Right lobe of liver (tissue), 6 donors: Measurements from ENCODE around the gene TERB2. TPM values are rescaled to one million over a fixed set of nuclear protein-coding genes. Genes with fewer than 3 reads are reported as not detected.
"Not testable (repeated sequence)": the region's sequence is repeated elsewhere in the genome, so short reads cannot be mapped to it uniquely, and the experiment has no call there.

ENCODE experiments used
- ATAC-seq, 4 donors: fragments of 200-7000 bp; cut with Tn5 transposase; one replicate each; pipeline ENCODE4 v1.9.1; 2020; ENCODE audit warnings: mild to moderate bottlenecking in 4 of 4, moderate library complexity in 4 of 4
- DNase-seq, 3 donors: peaks; one replicate each; pipeline ENCODE4 v3.0.0-alpha.2; 2020
- H3K27ac ChIP-seq, 3 donors: fragments of 200-600 bp; one replicate each; pipeline ENCODE4 v1.8.0; 2022
- H3K27me3 ChIP-seq, 2 donors: fragments of 200-600 bp; one replicate each; pipeline ENCODE4 v1.8.0; 2022
- H3K36me3 ChIP-seq, 4 donors: fragments of 200-600 bp; sonication (generic) in 1 of 4; one replicate each; pipeline versions ENCODE4 v1.5.1 to v1.8.0; 2017 to 2022; ENCODE audit warnings: control low read depth in 1 of 4
- H3K4me1 ChIP-seq, 4 donors: fragments of 200-600 bp; sonication (generic) in 1 of 4; one replicate each; pipeline versions ENCODE4 v1.5.1 to v1.8.0; 2017 to 2022; ENCODE audit warnings: control low read depth in 1 of 4
- H3K4me3 ChIP-seq, 3 donors: fragments of 200-600 bp; one replicate each; pipeline ENCODE4 v1.8.0; 2022
- H3K9me3 ChIP-seq, 4 donors: fragments of 200-600 bp; sonication (generic) in 1 of 4; one replicate each; pipeline versions ENCODE4 v1.5.1 to v1.8.0; 2017 to 2022; ENCODE audit warnings: control low read depth in 1 of 4
- CTCF ChIP-seq, 4 donors: fragments of 200-600 bp in 3 of 4; fragments of 450-650 bp in 1 of 4; IDR thresholded peaks; one replicate each; pipeline versions ENCODE4 v1.5.1 to v1.8.0; 2016 to 2022; ENCODE audit warnings: antibody characterized with exemption in 4 of 4, mild to moderate bottlenecking in 2 of 4
- POLR2A ChIP-seq: fragments of 450-650 bp; IDR thresholded peaks from one replicate; pipeline ENCODE4 v1.6.1; 2017; ENCODE audit warnings: antibody characterized with exemption, mild to moderate bottlenecking
- WGBS: methylation state at CpG from one replicate; pipeline ENCODE4 v1.1.6; 2018; ENCODE audit warnings: low coverage, low lambda C conversion rate; ENCODE audit not compliant: insufficient coverage; ENCODE audit errors: missing lambda C conversion rate; 5-methylcytosine and 5-hydroxymethylcytosine counted together
- intact Hi-C, 2 donors: fragments of 100-400 bp; cut with DNase I; formaldehyde crosslinking; loops; one replicate each; pipeline versions ENCODE4 v1.11.2 to v1.14.1; 2022
- long read RNA-seq: library from polyadenylated mRNA; unstranded; transcript quantifications from one replicate; pipeline ENCODE4 v2.0.0, GENCODE V29; 2019
- total RNA-seq, 6 experiments: library from RNA; depleted of rRNA in 2 of 6; stranded (reverse); fragments of >200 nt in 2 of 6; fragmentation: NEBNext Ultra II Directional in 3 of 6; extraction: Animal tissue kit (Norgen Biotek cat#: 25700) in 3 of 6; gene quantifications; one replicate each; pipeline versions ENCODE4 v1.1.0 to v1.2.4, GENCODE V29; 2016 to 2023
- donor health status: DM: no; HTN: yes; CAD: no.
- donor health status: DM: no; HTN: no; CAD: no.
- donor health status: DM: no; HTN: no; CAD: no.
- donor health status: DM: no; HTN: yes; CAD: no.
- donor health status: DM: no; HTN: yes; CAD: no.

TERB2 gene
- under 1 TPM in 1 of 6 experiments, not detected in 5; 0.32 TPM for total RNA-seq
- long read RNA-seq, partial matches to known transcripts: 0 of 1 reads
- long read RNA-seq, other reads (novel, unspliced or antisense): 1 of 1 reads

- intact Hi-C loops: no loop called here
- H3K27me3 ChIP-seq: no peaks in the 10 kb centered on the region
Observed at GRCh38 chr15:44956388-44956787, at the start of gene TERB2. Gene TERB2, plus strand, starts transcription at chr15:44956687. Its CDS starts 32 bp downstream, at chr15:44956719.

GRCh38 chr15:44909423-44909822 is 47.1 kb upstream of the TERB2 start:
- H3K4me1 ChIP-seq: no peaks in the 10 kb centered on the region
- intact Hi-C loops: no loop called here
- no peak for ATAC-seq
- TF ChIP-seq CTCF (IDR thresholded peaks at IDR 0.05): no peak
- H3K9me3 ChIP-seq: no peaks in the 10 kb centered on the region
- no peak overlapping the region for H3K4me3 ChIP-seq
- no peak overlapping the region for H3K27ac ChIP-seq
- 44% methylated on average over 2 of the region's 2 CpGs for WGBS
- H3K36me3 ChIP-seq: no peaks in the 10 kb centered on the region
- no peak for DNase-seq
- no peaks in the 10 kb centered on the region for H3K27me3 ChIP-seq

More at GRCh38 chr15:44956388-44956787, at the start of gene TERB2:
- no peak within 1 kb of the TSS for H3K27ac ChIP-seq
- TF ChIP-seq POLR2A (no peak), CTCF (IDR thresholded peaks at IDR 0.05) (no peak)
- DNase-seq (no peak), ATAC-seq (no peak)
- WGBS: 76% methylated on average over 8 of the region's 13 CpGs
- H3K36me3 ChIP-seq: no peaks in the 10 kb centered on the region
- no peaks in the 10 kb centered on the region for H3K9me3 ChIP-seq
- peaks cover 0 to 6% (median 0%) of the 10 kb centered on the region in 4 donors for H3K4me1 ChIP-seq
- H3K4me3 ChIP-seq: no peak within 1 kb of the TSS

GRCh38 chr15:44910981-44911625 is 45.4 kb upstream of the TERB2 start:
- no peaks in the 10 kb centered on the region for H3K4me1 ChIP-seq
- intact Hi-C loops: no loop called here
- no peaks in the 10 kb centered on the region for H3K27me3 ChIP-seq
- no peak for TF ChIP-seq CTCF (IDR thresholded peaks at IDR 0.05)
- no peaks in the 10 kb centered on the region for H3K9me3 ChIP-seq
- no peak overlapping the region for H3K4me3 ChIP-seq
- no peak for ATAC-seq
- H3K36me3 ChIP-seq: no peaks in the 10 kb centered on the region
- no peak for DNase-seq
- H3K27ac ChIP-seq: no peak overlapping the region

GRCh38 chr15:44912186-44912585 is 44.3 kb upstream of the TERB2 start:
- DNase-seq: not testable (repeated sequence)

GRCh38 chr15:44912974-44913448 is 43.5 kb upstream of the TERB2 start:
- H3K27me3 ChIP-seq, H3K27ac ChIP-seq, intact Hi-C loops, H3K36me3 ChIP-seq, H3K4me3 ChIP-seq, H3K4me1 ChIP-seq, H3K9me3 ChIP-seq, DNase-seq: not testable (repeated sequence)
- WGBS: 7% methylated on average over 3 of the region's 3 CpGs
- peak; percentile 38 to 84 (median 74) for ATAC-seq

More at GRCh38 chr15:44912186-44912585, 44.3 kb upstream of the TERB2 start:
- H3K27ac ChIP-seq, intact Hi-C loops, H3K36me3 ChIP-seq, ATAC-seq, H3K4me1 ChIP-seq, H3K27me3 ChIP-seq, H3K9me3 ChIP-seq, H3K4me3 ChIP-seq: not testable (repeated sequence)
- 95% methylated on average over 1 of the region's 1 CpG for WGBS
